Fibroblast of skin of right biceps (primary cell): ENCODE measurements around the gene PPP6R3.
A peak's percentile ranks its signal among the peaks of the same experiment; 100 is the strongest.
"Not testable (repeated sequence)": the region's sequence is repeated elsewhere in the genome, so short reads cannot be mapped to it uniquely, and the experiment has no call there.

ENCODE experiments used
- DNase-seq: peaks from one replicate; pipeline ENCODE4 v3.0.0-alpha.2; 2013

Gene PPP6R3

DNA sequence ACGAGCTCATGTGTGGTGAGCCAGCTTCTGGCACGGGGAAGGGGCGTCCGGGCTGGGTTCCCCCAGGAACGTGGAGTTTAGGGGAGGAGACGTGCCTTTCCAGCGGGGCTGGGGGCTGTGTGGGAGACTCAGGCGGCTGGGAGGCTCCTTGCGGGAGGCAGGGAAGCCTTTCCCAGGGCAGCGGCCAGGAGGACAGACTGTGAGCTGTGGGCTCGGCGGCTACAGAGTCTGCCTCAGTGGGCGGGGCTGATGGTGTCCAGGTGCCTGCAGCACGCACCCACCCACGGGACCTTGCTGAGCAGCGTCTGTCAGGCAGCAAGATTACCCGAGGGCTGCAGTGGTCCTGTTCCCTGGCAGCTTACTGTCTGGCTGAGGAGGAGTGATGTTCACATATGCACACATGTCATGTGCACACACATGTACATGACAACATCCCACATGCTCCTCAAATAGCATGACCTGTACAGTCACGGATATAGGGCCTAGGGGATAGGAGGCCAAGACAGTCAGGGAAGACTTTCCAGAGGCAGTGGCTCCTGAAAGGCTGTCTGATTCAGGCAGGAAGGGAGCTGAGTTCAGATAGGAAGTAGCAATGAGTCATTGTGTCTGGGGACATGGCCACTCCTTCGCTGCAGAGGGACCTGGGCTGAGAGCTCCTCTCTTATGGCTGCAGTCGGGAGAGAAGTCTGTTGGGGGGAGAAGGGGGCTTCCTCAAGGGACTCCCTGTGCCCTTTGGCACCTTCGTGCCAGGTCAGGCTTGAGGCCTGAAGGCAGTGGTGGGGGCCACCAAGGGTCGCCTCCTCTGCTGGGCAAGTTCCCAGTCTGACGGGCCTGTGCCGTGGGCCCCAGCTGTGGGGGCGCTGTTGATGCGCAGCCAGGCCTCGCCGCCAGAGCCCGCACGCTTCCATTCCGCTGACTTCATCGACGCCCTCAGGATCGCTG lies 23.3 kb upstream of the PPP6R3 start:
- peak; percentile 81 for DNase-seq

DNA sequence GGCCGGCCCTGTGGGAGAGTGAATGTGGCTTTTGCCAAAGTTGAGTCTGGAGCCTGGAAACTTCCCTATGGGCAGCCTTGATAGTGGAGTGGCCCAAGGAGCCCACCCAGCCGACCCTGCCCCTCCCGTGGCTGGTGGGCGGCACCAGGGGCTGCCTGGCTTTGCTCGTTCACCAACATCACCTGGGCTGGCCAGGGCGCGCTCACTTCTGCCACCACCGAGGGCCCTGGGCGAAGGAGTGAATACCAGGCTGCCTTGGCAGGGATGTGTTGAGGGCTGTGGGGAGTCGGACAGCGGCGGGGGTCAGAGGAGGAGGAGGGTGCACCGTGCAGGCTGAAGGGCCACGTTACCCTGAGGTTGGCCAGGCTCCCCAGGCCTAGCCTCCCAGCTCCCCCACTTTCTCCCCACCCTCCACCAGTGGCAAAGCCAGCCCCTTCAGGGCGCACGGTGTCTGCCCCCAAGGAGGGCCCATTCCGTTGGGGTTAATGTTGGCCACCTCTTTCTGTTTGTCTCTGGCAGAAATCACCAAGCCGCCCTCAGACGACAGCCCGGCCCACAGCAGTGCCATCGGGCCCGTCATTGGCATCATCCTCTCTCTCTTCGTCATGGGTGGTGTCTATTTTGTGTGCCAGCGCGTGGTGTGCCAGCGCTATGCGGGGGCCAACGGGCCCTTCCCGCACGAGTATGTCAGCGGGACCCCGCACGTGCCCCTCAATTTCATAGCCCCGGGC lies 22.5 kb upstream of the PPP6R3 start:
- no peak for DNase-seq

DNA sequence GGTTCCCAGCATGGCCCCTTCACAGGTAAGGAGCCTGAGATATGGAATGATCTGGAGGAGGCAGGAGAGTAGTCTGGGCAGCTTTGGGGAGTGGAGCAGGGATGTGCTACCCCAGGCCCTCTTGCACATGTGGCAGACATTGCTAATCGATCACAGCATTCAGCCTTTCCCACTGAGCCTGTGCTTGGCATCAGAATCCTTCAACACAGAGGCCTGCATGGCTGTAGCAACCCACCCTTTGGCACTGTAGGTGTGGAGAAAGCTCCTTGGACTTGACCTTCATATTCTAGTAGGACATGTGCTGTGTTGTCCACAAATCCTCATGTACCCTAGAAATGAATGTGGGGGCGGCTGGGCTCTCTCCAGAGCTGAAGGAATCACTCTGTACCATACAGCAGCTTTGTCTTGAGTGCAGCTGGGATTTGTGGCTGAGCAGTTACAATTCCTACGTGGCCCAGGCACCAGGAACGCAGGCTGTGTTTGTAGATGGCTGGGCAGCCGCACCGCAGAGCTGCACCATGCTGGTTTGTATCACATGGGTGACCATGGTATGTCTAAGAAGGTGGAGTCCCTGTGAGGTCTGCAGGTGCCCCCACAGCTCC lies 21.8 kb upstream of the PPP6R3 start:
- no peak for DNase-seq

DNA sequence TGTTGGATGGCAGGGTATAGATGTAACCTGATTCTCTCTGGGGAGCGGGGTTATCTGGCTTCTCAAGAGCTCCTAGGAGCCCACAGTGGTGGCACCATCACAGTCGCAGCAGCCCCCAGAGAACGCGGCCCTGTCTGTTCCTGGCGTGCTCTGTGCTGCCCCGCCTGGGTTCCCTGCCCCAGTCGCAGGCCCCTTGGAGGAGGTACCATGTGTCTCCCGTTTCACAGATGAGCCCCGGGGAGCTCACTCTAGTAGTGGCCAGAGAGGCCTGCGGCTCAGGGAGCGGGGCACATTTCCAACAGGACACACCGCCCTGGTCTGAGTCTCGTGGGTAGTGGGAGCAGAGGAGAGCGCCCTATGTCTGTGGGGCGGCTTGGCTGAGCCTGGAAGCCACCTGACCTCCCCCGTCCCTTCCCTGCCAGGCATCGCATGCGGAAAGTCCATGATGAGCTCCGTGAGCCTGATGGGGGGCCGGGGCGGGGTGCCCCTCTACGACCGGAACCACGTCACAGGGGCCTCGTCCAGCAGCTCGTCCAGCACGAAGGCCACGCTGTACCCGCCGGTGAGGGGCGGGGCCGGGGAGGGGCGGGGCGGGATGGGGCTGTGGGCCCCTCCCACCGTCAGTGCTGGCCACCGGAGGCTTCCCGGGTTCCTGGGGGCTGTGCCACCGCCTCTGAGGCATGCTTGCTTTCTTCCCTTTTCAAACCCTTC lies 21.0 kb upstream of the PPP6R3 start:
- no peak for DNase-seq

DNA sequence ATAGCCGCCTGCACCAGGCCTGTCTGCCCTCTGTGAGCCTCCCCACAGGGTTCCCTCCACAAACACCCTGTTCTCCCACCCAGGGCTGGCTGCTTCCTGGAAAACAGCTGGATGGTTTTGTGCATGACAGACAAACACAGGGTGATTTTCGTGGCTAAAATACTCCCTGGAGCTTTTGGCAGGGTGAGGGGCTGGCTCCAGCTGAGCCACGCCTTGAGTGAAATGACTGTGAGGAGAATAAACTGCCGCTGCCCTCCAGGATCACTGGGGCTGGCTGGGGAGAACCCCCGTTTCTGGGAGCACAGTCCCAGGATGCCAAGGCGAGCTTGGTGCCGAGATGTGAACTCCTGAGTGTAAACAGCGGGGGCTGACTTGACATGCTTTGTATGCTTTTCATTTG lies 20.3 kb upstream of the PPP6R3 start:
- no peak for DNase-seq

DNA sequence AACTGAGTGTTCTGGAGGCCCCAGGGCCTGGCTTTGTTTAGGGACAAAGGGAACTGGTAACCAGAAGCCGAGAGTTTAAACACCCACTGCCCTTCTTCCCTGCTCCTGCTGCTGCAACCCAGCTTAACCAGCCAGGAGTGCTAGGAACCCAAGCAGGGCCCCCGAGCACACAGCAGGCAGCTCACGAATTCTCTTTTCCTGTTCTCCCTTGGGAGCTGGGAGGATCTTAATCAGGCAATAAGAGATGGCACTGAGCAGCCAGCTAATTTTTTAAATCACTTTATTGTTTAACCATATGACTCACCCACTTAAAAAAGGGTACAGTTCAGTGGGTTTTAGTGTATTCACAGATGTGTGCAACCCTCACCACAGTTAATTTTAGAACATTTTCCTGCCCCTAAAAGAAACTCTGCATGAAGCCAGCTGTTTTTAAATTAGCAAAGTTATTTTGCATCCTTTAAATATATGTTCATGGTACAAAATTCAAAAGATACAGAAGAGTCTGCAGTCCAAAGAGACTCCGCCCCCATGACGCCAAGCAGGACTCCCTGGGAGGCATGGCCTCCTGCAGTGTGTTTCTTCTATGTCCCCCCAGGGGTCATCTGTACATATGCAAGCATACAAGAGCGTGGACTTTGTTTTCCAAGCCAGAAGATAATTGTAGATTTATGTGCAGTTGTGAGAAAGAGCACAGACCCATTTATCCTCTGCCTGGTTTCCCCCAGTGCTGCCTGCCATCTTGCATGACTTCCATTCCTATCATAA lies 18.9 kb upstream of the PPP6R3 start:
- peak; percentile 75 for DNase-seq

DNA sequence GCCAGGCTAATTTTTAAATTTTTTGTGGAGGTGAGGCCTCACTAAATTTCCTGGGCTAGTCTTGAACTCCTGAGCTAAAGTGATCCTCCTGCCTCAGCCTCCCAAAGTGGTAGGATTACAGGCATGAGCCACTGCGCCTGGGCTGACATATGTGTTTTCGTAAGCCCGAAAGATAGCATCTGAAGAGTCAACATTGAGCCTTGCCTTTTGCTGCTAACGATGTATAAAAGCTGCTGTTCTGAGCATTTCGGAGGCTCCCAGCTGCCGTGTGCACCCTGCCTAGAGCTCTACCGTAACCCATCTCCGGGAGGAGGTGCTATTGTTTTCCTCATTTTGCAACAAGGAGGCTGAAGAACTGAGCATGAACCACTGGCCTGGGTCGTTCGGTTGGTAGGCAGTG lies 18.1 kb upstream of the PPP6R3 start:
- DNase-seq = no peak

DNA sequence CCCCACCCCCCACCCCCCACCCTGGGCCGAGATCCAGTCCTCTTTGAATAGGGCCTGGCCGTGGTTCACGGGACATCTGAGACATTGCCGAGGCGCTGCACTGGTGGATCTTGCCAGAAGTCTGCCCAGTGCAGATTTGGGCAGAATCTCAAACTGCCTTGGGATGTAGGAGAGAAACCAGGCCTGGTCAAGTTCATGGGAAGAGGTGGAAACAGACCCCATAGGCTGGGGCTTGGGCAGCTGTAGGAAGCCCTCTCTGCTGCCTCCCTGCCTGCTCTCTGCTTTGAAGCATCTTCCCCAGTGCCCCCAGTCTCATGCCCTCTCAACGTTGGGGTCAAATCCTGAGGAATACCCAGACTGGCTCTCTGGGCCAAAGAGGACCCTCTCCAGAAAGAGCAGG lies 16.0 kb upstream of the PPP6R3 start:
- no peak for DNase-seq

DNA sequence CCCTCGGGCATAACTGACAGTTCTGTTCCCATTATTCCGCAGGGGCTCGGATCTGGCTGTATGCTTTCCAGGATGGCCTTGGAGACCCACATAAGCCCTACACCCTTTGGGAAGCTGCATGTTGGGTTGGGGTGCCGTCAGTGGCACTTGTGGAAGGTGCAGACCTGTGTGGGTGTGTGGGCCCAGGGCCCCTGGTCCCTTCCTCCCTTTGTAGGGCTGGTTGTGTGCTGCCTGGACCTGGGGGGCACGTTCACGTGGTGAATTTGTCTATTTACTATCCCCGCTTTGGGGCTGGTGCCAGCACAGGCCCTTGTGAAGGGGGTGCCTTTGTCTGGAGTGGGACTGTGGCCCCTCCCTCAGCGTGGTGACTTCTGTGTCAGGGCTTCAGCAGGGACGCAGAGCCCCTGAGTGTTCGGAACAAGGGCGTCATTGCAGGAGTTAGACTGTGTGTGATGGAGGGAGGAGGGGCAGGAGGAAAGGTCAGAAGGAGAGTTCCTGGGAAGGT lies 15.0 kb upstream of the PPP6R3 start:
- no peak for DNase-seq

DNA sequence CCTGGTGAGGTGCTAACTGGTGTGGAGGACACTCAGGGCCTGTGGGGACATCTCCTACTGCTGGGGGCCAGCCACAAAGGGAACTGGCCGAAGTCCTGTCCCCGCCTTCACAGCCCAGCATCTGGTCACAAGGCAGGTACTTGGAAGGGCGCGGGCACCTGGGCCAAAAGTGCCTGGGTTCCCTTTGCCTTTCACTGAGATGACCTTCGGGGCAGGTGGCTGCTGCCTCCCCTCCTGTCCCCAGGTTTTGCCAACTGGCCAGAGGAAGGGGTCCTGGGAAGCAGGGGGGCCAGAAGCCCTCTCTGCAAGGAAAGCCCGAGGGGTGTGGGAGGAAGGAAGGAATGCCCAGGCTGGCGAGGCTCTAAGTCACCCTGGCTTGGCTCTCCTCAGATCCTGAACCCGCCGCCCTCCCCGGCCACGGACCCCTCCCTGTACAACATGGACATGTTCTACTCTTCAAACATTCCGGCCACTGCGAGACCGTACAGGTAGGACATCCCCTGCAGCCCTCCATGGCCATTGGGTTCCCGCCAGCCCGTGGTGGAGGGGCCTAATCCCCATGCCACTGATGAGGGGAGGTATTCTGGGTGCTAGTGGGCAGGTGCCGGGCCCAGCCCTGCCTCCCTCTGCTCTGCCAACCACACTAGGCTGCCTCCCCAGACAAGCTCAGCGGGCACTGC lies 14.4 kb upstream of the PPP6R3 start:
- no peak for DNase-seq

DNA sequence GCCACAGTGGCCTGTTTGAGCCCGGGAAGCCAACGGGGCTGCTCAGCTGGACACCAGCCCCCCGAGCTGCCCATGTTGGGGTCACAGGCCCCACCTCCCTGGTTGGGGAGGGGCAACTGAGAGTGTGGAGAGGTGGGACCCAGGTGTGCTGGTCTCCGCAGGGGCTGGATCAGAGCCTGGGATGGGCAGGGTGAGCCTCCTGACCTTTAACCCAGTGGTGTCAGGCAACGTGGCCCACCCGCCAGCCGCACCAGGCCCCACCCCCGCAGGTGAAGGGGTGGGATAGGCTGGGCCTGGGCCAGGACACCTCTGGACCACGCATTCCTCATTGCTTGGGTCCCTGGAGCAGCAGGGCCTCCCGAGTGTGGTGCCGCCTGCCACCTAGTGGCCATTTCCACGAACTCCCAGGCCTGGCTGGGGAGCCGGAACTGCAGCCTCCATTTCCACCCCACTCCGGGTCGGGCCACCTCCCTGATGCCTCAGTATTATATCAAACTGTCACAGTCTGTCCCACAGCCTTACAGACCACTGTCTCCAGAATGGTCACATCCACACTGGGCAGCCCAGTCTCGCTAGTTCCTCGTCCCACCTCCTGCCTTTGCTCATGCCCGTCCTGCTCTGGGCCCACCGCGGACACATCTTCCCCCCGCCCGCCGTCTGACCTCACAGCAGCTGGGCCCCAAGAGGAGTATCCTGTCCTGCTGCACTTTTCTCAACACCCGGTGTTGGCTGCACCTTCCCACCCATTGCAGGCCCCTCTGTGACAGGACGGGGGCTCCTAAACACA lies 13.3 kb upstream of the PPP6R3 start:
- peak; percentile 66 for DNase-seq

DNA sequence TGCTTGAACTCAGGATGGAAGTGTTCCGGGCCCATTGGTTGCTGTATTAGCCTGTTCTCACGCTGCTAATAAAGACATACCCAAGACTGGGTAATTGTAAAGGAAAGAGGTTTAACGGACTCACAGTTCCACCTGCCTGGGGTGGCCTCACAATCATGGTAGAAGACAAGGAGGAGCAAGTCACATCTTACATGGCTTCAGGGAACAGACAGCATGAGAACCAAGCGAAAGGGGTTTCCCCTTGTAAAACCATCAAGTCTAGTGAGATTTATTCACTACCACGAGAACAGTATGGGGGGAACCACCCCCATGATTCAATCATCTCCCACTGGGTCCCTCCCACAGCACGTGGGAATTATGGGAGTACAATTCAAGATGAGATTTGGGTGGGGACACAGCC lies 12.6 kb upstream of the PPP6R3 start:
- DNase-seq = not testable (repeated sequence)

DNA sequence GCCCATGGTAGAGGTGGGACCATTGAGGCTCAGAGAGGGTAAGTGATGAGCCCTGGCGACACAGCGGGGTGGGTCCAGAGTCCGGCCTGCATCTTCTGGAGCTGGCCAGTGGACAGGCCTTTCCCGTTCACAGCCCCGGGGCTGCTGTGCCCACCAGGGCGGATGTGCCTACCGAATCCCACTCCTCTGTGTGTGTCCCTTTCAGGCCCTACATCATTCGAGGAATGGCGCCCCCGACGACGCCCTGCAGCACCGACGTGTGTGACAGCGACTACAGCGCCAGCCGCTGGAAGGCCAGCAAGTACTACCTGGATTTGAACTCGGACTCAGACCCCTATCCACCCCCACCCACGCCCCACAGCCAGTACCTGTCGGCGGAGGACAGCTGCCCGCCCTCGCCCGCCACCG lies 11.9 kb upstream of the PPP6R3 start:
- no peak for DNase-seq

DNA sequence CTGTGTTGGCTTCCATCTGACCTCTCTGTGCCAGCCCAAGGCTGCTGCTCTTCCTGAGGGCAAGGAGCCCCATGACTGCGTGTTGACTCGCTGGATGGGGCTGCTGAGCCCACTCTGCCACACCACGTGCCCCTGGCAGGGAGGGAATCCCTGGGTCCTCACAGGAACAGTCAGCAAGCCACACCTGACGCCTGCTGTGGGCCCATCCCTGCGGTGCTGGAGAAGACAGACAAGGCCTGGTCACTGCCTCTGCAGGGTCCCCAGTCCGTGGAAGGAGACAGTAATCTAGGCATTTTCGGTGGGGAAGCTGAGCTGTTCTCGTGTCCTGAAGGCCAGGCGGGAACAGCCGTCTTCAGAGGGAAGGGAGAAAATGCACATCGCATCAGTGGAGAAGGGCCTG lies 10.6 kb upstream of the PPP6R3 start:
- DNase-seq = no peak

DNA sequence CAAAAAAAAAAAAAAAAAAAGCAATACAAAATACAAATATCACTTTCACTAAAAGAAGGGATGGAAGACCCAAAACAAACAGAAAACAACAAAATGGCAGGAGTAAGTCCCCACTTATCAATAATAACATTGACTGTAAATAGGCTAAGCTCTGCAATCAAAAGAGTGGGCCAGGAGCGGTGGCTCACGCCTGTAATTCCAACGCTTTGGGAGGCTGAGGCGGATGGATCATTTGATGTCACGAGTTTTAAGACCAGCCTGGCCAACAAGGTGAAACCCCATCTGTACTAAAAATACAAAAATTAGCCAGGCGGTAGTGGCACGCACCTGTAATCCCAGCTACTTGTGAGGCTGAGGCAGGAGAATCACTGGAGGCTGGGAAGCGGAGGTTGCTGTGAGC lies 9.8 kb upstream of the PPP6R3 start:
- no peak for DNase-seq

DNA sequence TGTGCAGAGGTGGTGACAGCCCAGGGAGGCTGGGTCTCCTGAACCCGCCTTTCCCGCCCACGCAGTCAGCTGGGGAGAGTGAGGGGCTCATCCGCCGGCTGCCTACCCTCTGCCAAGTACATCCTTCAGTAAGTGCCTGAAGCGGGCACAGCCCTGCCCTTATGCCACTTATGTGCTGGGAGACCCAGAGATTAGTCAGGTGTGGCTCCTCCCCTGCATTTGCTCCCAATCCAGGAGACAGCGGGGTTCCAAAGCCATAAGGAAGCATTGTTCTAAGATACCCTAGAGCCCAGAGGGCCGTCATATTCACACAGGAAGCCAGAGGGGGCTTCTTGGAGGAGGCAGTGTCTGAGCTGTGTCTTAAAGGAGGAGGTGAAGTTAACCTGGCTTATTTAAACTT lies 5.8 kb upstream of the PPP6R3 start:
- DNase-seq = no peak

DNA sequence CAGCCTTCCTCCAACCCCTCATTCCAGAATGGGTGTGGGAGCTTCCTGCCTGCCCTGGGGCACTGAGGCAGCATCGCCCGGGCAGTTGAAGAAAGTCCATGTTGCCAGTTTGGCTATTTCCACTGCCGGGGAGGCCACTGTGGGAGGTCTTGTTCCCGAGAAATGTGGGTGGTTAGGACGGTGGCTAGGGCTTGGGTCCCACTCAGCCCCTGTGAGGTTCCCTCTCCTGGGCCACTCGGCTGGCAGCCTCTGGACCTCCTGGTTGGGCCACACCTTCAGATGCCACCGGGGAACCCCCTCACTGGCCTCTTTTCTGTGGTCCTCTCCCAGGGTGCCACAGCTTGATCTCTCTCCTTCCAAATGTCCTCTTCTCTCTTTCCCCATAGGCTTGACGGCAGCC lies 5.1 kb upstream of the PPP6R3 start:
- DNase-seq = no peak

DNA sequence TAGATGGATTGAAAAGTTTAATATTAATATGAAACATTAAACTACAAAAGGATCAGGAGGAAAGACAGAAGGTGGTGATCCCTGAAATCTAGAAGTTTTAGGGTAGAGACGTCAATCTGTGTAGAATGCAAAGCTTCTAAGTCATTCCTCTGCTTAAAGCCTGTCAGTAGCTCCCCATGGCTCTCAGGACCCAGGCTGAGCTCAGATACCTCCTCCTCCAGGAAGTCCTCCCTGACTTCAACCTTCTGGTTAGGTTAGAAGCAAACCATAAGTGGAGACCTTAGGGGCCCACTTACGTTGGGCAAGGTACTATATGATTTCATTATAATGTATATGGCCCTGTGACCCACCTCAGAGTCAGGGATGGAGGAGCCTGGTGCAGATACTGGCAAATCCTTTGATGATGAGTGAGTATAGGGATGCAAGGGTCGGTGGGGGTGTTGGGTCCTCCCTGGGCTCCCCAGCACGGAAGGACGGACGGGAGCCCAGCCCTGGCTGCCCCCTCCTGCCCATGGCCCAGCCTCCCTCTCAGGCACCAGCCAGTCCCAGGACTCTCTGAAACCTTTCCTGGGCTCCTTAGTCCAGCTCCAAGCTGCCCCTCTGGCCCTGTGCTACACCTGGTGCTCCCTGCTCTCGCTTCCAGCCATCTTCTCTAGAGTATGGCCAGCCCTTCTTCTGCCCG lies 3.2 kb upstream of the PPP6R3 start:
- DNase-seq = no peak

DNA sequence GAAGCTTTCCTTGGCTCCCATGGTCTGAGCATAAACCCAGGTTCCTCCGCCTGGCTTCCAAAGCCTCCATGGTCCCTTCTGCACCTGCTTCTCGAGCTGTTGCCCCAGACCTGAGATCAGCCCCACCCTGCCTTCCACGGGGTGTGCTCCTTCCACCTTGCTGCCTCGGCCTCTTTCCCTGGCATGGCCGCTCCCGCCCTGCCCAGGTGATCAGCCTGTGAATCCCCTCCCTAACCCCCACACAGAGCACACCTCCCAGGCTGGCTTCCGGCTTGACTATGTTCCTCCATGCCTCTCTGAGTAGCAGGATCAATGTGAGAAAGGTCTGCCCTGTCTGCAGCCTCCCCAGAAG lies 2.7 kb upstream of the PPP6R3 start:
- DNase-seq = no peak

DNA sequence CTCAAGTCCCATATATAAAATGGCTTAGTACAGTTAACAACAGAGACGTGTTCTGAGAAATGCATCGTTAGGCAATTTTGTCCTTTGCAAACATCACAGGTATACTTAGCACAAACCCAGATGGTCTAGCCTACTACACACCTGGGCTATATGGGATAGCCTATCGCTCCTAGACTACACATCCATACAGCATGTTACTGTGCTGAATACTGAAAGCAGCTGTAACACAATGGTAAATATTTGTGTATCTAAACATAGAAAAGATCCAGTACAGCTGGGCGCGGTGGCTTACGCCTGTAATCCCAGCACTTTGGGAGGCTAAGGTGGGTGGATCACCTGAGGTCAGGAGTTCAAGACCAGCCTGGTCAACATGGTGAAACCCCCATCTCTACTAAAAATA lies 2.2 kb upstream of the PPP6R3 start:
- not testable (repeated sequence) for DNase-seq
